Colonic mucosa (tissue), 4 donors: Measurements from ENCODE around the gene GALNT14. TPM values are rescaled to one million over a fixed set of nuclear protein-coding genes. Genes with fewer than 3 reads are reported as not detected.

Experiments
- DNase-seq: peaks from one replicate; pipeline ENCODE4 v3.0.0-alpha.2; 2020
- H3K27ac ChIP-seq: fragments of 200-600 bp; one replicate; pipeline ENCODE4 v1.8.0; 2021
- H3K27me3 ChIP-seq: fragments of 200-600 bp; one replicate; pipeline ENCODE4 v1.8.0; 2021
- H3K36me3 ChIP-seq: fragments of 200-600 bp; one replicate; pipeline ENCODE4 v1.8.0; 2021
- H3K4me1 ChIP-seq: fragments of 200-600 bp; one replicate; pipeline ENCODE4 v1.8.0; 2021; ENCODE audit warnings: mild to moderate bottlenecking
- H3K4me3 ChIP-seq: fragments of 200-600 bp; one replicate; pipeline ENCODE4 v1.8.0; 2021
- H3K9ac ChIP-seq, 2 donors: one replicate each; pipeline ENCODE4 v1.7.0; 2013; ENCODE audit warnings: control low read depth in 2 of 2, low read depth in 2 of 2, low read length in 2 of 2
- H3K9me3 ChIP-seq: fragments of 200-600 bp; one replicate; pipeline ENCODE4 v1.8.0; 2021
- CTCF ChIP-seq: fragments of 200-600 bp; IDR thresholded peaks from one replicate; pipeline ENCODE4 v1.8.0; 2022; ENCODE audit warnings: antibody characterized with exemption, mild to moderate bottlenecking
- intact Hi-C: fragments of 100-400 bp; cut with DNase I; formaldehyde crosslinking; loops from one replicate; pipeline ENCODE4 v1.14.1; 2022
- total RNA-seq, 2 donors: library from RNA; stranded (reverse); fragmentation: NEBNext Ultra II Directional in 1 of 2; extraction: Animal tissue kit (Norgen Biotek cat#: 25700) in 1 of 2; gene quantifications; one replicate each; pipeline ENCODE4 v1.2.1, GENCODE V29; 2021
- donor health status: healthy.
- donor health status: DM: no; HTN: no; CAD: no.
- donor health status: DM: no; HTN: no; CAD: no.

GALNT14 gene
- total RNA-seq, 2 donors from 2014 or later, result 0.15 to 0.45 TPM

- no peaks in the 10 kb centered on the region for H3K36me3 ChIP-seq
- intact Hi-C loops, result no loop called here
- DNase-seq, result no peak
- no peak for TF ChIP-seq CTCF
- no peaks in the 10 kb centered on the region for H3K9me3 ChIP-seq
- H3K27me3 ChIP-seq, result no peaks in the 10 kb centered on the region
- no peak overlapping the region for H3K4me3 ChIP-seq
- H3K4me1 ChIP-seq, result no peaks in the 10 kb centered on the region
- H3K27ac ChIP-seq, result no peak overlapping the region
- H3K9ac ChIP-seq, result no peak overlapping the region
These were observed 86.0 kb downstream of the GALNT14 start for GRCh38 chr2:31052284-31052683.

DNA sequence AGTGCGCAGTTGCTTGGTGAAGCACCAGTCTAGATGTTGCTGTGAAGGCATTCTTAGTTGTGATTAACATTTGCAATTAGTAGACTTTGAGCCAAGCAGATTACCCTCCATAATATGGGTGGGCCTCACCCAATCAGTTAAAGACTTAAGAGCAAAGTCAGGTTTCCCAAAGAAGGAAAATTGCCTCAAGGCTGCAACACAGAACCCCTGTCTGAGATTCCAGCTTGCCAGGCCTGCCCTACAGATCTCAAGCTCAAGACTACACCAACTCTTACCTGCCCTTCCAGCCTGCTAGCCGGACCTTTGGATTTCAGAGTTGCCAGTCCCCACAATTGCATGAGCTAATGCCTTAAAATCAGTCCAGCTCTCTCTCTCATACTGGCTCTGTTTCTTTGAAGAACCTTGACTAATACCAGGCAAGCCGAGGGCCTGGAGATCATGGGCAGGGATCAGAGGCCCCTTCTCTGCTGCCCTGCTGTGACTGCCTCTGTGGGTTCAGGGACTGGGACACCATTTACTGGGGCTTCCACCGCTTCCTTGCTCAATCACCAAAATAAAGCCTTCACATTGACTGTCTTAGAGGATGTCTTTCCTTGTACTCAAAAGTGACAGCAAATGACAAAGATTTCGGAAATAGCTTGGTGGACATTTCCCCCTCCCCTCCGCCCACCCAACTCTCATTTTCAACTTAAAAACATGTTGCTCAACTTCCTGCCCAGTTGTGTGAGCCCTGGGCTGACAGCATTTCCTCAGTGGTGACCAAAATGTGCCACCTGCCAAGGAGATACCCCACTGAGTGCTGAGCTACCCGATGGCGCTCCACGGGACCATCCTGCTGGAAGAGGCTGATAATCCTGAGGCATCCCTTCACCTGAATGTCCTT is 86.7 kb downstream of the GALNT14 start:
- H3K9ac ChIP-seq, result no peak overlapping the region
- H3K9me3 ChIP-seq, result no peaks in the 10 kb centered on the region
- no peaks in the 10 kb centered on the region for H3K4me1 ChIP-seq
- H3K4me3 ChIP-seq, result no peak overlapping the region
- no peaks in the 10 kb centered on the region for H3K27me3 ChIP-seq
- no peak for DNase-seq
- intact Hi-C loops, result no loop called here
- no peak overlapping the region for H3K27ac ChIP-seq
- TF ChIP-seq CTCF, result no peak
- H3K36me3 ChIP-seq, result no peaks in the 10 kb centered on the region

- Histone ChIP-seq H3K27ac (no peak overlapping the region), H3K4me1 (no peaks in the 10 kb centered on the region), H3K9ac (no peak overlapping the region), H3K4me3 (no peak overlapping the region), H3K36me3 (no peaks in the 10 kb centered on the region), H3K9me3 (no peaks in the 10 kb centered on the region), H3K27me3 (no peaks in the 10 kb centered on the region)
- intact Hi-C loops, result no loop called here
- no peak for DNase-seq
- no peak for TF ChIP-seq CTCF
These were observed 88.2 kb downstream of the GALNT14 start for GRCh38 chr2:31049916-31050588.

DNA sequence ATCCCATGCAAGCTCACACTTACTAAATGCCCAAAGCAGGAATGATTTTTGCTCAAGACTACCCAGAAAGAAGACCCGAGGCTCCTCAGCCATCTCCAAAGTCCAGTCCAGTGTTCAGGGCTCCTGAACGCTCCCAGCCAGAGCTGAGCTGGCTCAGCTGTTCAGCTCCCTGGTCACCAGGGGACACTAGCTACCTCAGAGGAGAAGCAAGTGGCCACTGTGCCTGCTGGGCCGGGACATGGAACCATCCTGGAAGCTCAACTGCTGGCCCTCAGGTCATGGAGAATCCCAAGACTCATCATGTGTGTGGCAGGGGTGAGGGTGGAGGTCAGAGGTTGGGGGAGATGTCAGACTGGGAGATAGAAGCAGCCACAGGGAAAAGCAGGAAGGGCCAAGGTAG is 89.0 kb downstream of the GALNT14 start:
- DNase-seq, result no peak
- H3K9me3 ChIP-seq, result no peaks in the 10 kb centered on the region
- no peak overlapping the region for H3K9ac ChIP-seq
- TF ChIP-seq CTCF, result no peak
- no peaks in the 10 kb centered on the region for H3K27me3 ChIP-seq
- no peak overlapping the region for H3K4me3 ChIP-seq
- no peak overlapping the region for H3K27ac ChIP-seq
- intact Hi-C loops, result no loop called here
- H3K36me3 ChIP-seq, result no peaks in the 10 kb centered on the region
- H3K4me1 ChIP-seq, result no peaks in the 10 kb centered on the region

DNA sequence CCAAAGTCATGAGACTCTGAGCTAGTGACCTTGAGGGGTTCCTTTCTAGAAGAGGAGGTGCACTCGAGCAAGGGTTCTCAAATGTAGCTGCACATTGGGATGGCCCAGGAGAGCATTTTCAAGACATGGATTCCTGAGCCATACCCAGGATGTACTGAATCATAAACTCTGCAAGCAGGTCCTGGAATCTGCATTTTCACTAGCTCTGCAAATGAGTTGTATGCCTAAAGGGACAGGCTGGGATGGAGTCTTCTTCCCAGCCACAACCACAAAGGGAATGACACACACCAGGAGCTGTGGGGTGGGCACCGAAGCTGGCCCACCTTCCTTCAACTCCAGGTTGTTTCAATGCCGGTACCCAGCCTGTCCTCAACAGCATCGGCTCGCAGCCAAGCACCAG is 90.6 kb downstream of the GALNT14 start:
- no peak for TF ChIP-seq CTCF

More for the DNA sequence above, 90.6 kb downstream of the GALNT14 start:
- Histone ChIP-seq H3K4me3 (no peak overlapping the region), H3K27ac (no peak overlapping the region), H3K27me3 (no peaks in the 10 kb centered on the region), H3K4me1 (no peaks in the 10 kb centered on the region), H3K9me3 (no peaks in the 10 kb centered on the region), H3K36me3 (no peaks in the 10 kb centered on the region), H3K9ac (no peak overlapping the region)
- intact Hi-C loops, result no loop called here
- DNase-seq, result no peak
